HG02610 (cell line): ENCODE measurements around the gene IGFBP4.
A peak's percentile ranks its signal among the peaks of the same experiment; 100 is the strongest.
"Not testable (repeated sequence)": the region's sequence is repeated elsewhere in the genome, so short reads cannot be mapped to it uniquely, and the experiment has no call there.

Source experiments
- ATAC-seq: cut with Tn5 transposase; IDR thresholded peaks from one replicate; pipeline ENCODE4 v1.9.1; 2021; ENCODE audit warnings: mild to moderate bottlenecking, moderate library complexity; ENCODE audit not compliant: unreplicated experiment

IGFBP4 gene

DNA sequence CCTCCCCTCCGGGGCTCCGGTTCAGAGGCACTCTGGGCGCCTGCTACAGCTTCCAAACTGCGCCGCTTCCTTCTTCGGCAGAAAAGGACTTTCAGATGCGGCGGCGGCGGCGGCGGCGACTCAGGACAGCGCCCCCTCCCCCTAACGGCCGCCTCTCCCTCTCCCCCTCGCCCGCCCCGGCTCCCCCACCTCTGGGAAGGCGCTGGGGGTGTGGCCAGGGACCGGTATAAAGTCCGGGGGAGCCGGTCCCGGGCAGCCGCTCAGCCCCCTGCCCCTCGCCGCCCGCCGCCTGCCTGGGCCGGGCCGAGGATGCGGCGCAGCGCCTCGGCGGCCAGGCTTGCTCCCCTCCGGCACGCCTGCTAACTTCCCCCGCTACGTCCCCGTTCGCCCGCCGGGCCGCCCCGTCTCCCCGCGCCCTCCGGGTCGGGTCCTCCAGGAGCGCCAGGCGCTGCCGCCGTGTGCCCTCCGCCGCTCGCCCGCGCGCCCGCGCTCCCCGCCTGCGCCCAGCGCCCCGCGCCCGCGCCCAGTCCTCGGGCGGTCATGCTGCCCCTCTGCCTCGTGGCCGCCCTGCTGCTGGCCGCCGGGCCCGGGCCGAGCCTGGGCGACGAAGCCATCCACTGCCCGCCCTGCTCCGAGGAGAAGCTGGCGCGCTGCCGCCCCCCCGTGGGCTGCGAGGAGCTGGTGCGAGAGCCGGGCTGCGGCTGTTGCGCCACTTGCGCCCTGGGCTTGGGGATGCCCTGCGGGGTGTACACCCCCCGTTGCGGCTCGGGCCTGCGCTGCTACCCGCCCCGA, at the start of gene IGFBP4:
Gene IGFBP4 (plus strand): TSS at position 255 of the 792 bp plus-strand sequence. CDS start 286 bp downstream, at position 541.
- no peak for ATAC-seq

GRCh38 chr17:40399185-40399584, 44.1 kb upstream of the IGFBP4 start:
- ATAC-seq: no peak

DNA sequence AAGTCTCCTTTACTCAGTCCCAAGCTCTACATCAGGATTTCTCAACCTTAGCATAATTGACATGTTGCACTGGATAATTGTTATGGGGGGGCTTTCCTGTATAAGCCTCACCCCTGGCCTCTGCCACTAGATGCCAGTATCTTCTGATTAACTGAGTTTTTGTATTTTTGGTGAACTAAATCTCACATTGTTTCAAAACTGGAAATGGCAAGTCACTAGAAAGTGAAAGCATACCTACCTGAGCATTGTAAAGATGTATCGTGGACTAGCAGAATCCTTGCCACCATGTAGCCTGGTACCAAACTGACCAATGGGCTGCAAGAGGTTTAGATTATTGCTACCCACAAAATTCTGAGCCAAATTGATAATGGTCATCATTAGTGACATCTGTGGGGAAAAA, 40.6 kb upstream of the IGFBP4 start:
- no peak for ATAC-seq

DNA sequence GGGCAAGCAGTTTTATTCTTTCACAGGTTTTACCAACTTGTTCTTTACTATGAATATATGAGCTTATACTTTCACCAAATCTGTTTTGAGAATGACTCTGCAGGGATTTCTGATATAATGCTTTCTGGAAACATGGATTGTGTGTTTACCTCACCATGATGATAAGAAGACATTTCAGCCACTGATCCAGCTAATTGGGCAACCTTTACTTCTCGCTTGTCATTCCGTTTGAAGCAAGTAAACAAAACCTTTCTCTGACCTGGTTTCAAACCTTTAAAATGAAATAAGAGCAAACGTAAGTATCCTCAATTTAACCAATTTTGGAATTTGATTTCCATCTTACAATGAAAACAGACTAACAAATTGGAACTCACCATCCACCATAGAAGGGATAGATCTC, 39.2 kb upstream of the IGFBP4 start:
- ATAC-seq: no peak

GRCh38 chr17:40407460-40407859, 35.8 kb upstream of the IGFBP4 start:
- no peak for ATAC-seq

DNA sequence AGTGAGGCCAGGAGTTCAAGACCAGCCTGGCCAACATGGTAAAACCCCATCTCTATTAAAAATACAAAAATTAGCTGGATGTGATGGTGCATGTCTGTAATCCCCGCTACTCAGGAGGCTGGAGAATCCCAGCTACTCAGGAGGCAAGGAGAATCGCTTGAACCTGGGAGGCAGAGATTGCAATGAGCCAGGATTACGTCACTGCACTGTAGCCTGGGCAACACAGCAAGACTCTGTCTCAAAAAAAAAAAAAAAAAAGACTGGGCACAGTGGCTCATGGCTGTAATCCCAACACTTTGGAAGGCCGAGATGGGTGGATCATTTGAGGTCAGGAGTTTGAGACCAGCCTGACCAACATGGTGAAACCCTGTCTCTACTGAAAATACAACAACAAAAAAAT, 33.7 kb upstream of the IGFBP4 start:
- not testable (repeated sequence) for ATAC-seq

- ATAC-seq: no peak
Observed at GRCh38 chr17:40410082-40410481, 33.2 kb upstream of the IGFBP4 start.

GRCh38 chr17:40411821-40412220, 31.4 kb upstream of the IGFBP4 start:
- ATAC-seq: no peak

- no peak for ATAC-seq
Observed at GRCh38 chr17:40412880-40413279, 30.4 kb upstream of the IGFBP4 start.

GRCh38 chr17:40414312-40414711, 28.9 kb upstream of the IGFBP4 start:
- ATAC-seq: not testable (repeated sequence)

DNA sequence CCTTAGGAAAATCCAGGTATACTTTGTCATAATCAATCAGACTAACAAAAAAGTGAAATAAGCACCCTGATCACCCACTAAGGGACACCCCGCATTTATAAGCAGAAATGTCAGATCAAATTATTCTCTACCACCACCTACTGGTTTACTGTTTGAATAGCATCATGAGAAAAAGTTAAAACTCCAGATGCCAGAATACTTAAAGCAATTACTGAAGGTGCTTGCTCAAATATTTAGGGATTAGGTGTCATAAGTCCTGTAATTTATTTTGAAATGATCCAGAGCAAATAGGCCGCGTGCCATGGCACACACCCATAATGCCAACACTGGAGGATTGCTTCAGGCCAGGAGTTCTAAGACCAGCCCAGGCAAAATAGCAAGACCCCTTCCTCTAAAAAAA, 27.9 kb upstream of the IGFBP4 start:
- ATAC-seq: no peak

GRCh38 chr17:40416671-40417070, 26.6 kb upstream of the IGFBP4 start:
- ATAC-seq: no peak

DNA sequence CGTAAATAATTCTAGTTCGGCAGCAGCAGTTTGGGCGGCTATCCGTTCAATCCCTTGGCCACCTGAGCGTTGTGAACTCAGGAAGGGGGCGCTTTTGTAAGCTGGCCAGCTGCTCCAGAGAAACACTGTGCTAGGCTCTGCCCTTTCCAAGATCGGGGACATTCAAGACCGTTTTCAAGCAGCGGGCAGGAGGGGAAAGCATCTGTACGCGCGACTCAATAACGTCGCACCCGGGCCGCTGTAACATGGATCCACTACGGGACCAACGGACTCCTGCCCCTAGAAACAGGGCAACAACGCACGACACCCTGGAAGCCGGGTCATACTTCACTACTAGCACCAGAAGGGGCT, 26.0 kb upstream of the IGFBP4 start:
- ATAC-seq: no peak

DNA sequence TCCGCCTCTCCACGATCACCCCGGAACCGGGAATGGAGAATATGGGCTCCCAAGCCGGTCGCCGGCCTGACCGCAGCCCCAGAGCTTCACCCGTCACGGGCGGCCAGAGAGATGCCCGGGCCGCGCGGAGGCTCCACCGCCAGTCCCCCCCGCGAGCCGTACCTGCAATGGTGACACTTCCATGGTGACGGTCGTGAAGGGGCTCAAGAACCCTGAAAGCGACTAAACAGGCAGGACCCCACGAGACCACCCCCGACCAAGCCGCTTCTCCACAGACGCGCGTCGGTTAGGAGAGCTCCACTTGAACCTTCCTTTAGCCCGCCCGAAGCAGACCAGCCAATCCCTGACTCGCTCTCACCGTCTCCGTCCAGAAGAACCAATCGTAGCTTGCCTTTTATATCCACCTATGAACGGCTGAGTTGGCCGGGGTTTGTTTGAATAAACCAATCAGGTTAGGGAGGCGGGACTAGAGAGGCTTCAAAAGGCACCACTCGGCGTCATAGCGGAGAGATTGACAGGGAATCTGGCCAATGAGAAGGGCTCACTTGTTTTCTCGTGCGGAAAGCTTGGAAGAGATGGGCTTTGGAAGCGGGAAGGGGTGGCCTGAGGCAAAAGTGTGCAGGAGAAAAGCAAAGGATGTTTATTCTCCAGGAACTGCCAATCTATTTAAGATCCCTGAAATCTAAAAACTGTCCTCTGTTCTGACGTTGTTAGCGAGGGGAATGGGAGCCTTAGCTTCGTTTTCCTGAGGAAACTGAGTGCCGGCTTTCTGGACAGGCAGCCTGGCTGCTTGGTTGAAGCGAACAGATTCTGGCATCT, 25.4 kb upstream of the IGFBP4 start, which contains the start of gene TOP2A:
Gene TOP2A (minus strand): TSS at position 288 of the 819 bp plus-strand sequence. CDS start 105 bp downstream, at position 183.
- peak; percentile 96 for ATAC-seq

DNA sequence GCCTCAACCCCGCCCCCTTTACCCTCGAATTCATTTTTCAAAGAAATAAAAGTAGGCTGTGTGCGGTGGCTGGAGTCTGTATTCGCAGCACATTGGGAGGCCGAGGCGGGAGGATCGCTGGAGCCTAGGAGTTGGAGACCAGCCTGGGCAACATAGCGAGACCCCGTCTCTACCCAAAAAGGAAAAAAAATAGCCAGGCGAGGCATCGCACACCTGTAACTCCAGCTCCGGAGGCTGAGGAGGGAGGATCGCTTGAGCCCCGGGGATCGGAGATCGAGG, 24.9 kb upstream of the IGFBP4 start:
- no peak for ATAC-seq

- ATAC-seq: no peak
Observed at GRCh38 chr17:40419559-40420331, 23.5 kb upstream of the IGFBP4 start.

- ATAC-seq: no peak
Observed at GRCh38 chr17:40422990-40423633, 20.1 kb upstream of the IGFBP4 start.

GRCh38 chr17:40425741-40426140, 17.5 kb upstream of the IGFBP4 start:
- no peak for ATAC-seq

DNA sequence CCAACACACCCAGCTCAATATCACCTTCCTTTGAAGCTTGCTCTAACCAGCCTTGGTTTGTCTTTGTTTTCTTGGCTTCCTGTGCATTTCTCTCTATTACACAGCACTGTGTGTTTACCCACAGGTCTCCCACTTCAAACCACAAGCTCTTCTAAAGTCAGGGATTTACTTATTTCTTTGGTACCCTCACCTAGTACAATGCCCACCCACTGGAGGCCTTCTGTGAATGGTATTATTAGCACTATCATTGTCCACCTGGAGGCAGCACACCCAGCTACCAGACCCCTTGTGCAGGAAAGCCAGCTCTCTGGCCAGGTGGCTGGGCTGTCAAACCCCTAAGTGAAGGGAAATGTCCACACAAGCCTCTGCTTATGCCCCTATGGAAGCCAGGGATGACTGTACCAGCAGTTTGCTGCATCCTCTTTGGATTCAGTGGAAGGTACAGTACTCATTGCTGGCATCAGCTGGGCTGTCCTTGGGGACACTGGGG, 16.2 kb upstream of the IGFBP4 start:
- no peak for ATAC-seq

DNA sequence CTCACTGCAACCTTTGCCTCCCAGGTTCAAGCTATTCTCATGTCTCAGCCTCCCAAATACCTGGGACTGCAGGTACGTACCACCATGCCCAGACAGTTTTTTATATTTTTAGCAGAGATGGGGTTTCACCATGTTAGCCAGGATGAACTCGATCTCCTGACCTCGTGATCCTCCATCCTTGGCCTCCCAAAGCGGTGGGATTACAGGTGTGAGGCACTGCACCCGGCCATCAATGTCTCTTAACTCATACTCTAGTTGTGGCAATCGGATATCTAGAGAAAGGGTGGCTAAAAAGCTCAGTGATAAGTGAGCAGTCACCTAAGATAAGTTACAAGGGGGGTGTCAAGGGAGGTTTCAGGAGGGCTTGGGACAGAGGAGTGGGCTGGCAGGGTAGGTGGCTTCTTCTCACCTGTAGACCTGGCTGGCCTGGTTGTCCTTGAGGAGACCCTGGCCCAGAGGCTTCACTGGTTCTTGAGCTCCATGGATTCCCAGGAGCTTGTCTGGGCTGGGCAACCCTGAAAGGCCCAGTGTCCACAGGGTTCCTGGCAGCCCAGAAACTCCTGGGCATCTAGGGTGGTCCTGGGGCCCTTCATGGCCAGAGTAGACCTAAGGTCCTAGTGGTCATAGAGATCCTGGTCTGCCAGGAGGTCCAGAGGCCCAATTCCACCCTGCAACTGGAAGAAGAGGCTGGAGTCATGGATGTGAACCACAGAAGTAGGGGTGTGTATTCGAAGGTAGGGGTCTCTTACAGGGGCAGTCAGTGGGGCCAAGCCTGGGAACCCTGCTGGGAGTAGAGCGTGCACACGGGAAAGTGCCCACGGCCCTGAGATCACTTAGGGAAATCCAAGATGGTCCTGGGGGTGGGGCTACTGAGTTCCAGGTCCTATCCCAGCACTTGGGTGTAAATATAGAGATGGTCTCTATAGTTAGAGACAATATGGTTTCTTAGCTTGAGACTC, 12.7 kb upstream of the IGFBP4 start:
- no peak for ATAC-seq
